Colonic mucosa (tissue), 4 donors: ENCODE measurements around the gene CFAP77. TPM values are rescaled to one million over a fixed set of nuclear protein-coding genes. Genes with fewer than 3 reads are reported as not detected.

Source experiments
- DNase-seq: peaks from one replicate; pipeline ENCODE4 v3.0.0-alpha.2; 2020
- H3K27ac ChIP-seq: fragments of 200-600 bp; one replicate; pipeline ENCODE4 v1.8.0; 2021
- H3K27me3 ChIP-seq: fragments of 200-600 bp; one replicate; pipeline ENCODE4 v1.8.0; 2021
- H3K36me3 ChIP-seq: fragments of 200-600 bp; one replicate; pipeline ENCODE4 v1.8.0; 2021
- H3K4me1 ChIP-seq: fragments of 200-600 bp; one replicate; pipeline ENCODE4 v1.8.0; 2021; ENCODE audit warnings: mild to moderate bottlenecking
- H3K4me3 ChIP-seq: fragments of 200-600 bp; one replicate; pipeline ENCODE4 v1.8.0; 2021
- H3K9ac ChIP-seq, 2 donors: one replicate each; pipeline ENCODE4 v1.7.0; 2013; ENCODE audit warnings: control low read depth in 2 of 2, low read depth in 2 of 2, low read length in 2 of 2
- H3K9me3 ChIP-seq: fragments of 200-600 bp; one replicate; pipeline ENCODE4 v1.8.0; 2021
- CTCF ChIP-seq: fragments of 200-600 bp; IDR thresholded peaks from one replicate; pipeline ENCODE4 v1.8.0; 2022; ENCODE audit warnings: antibody characterized with exemption, mild to moderate bottlenecking
- intact Hi-C: fragments of 100-400 bp; cut with DNase I; formaldehyde crosslinking; loops from one replicate; pipeline ENCODE4 v1.14.1; 2022
- total RNA-seq, 2 donors: library from RNA; stranded (reverse); fragmentation: NEBNext Ultra II Directional in 1 of 2; extraction: Animal tissue kit (Norgen Biotek cat#: 25700) in 1 of 2; gene quantifications; one replicate each; pipeline ENCODE4 v1.2.1, GENCODE V29; 2021
- donor health status: healthy.
- donor health status: DM: no; HTN: no; CAD: no.
- donor health status: DM: no; HTN: no; CAD: no.

The CFAP77 gene
- total RNA-seq, 2 donors from 2014 or later = not detected

GRCh38 chr9:132424857-132425674 lies 15.1 kb downstream of the CFAP77 start:
- no peaks in the 10 kb centered on the region for H3K27me3 ChIP-seq
- H3K9ac ChIP-seq = no peak overlapping the region
- TF ChIP-seq CTCF = no peak
- intact Hi-C loops = no loop called here
- DNase-seq = no peak
- no peak overlapping the region for H3K4me3 ChIP-seq
- no peaks in the 10 kb centered on the region for H3K9me3 ChIP-seq
- H3K36me3 ChIP-seq = no peaks in the 10 kb centered on the region
- no peak overlapping the region for H3K27ac ChIP-seq
- H3K4me1 ChIP-seq = no peaks in the 10 kb centered on the region

GRCh38 chr9:132425675-132426062 lies 15.7 kb downstream of the CFAP77 start:
- Histone ChIP-seq H3K9me3 (no peaks in the 10 kb centered on the region), H3K9ac (no peak overlapping the region), H3K4me3 (no peak overlapping the region), H3K36me3 (no peaks in the 10 kb centered on the region), H3K4me1 (no peaks in the 10 kb centered on the region), H3K27ac (no peak overlapping the region), H3K27me3 (no peaks in the 10 kb centered on the region)
- no peak for TF ChIP-seq CTCF
- intact Hi-C loops = no loop called here
- DNase-seq = no peak

- DNase-seq = no peak
- H3K4me3 ChIP-seq = no peak overlapping the region
- no peak for TF ChIP-seq CTCF
- no peak overlapping the region for H3K9ac ChIP-seq
- H3K27ac ChIP-seq = no peak overlapping the region
- no peaks in the 10 kb centered on the region for H3K4me1 ChIP-seq
- H3K9me3 ChIP-seq = no peaks in the 10 kb centered on the region
- intact Hi-C loops = no loop called here
- peaks cover 3% of the 10 kb centered on the region for H3K27me3 ChIP-seq
- H3K36me3 ChIP-seq = no peaks in the 10 kb centered on the region
Observed at GRCh38 chr9:132426639-132427414, 16.8 kb downstream of the CFAP77 start.

GRCh38 chr9:132430998-132431397 lies 21.0 kb downstream of the CFAP77 start:
- H3K4me1 ChIP-seq = no peaks in the 10 kb centered on the region
- intact Hi-C loops = no loop called here
- no peak overlapping the region for H3K9ac ChIP-seq
- no peak for DNase-seq
- no peaks in the 10 kb centered on the region for H3K9me3 ChIP-seq
- no peak overlapping the region for H3K4me3 ChIP-seq
- H3K36me3 ChIP-seq = no peaks in the 10 kb centered on the region
- H3K27me3 ChIP-seq = peaks cover 3% of the 10 kb centered on the region
- no peak overlapping the region for H3K27ac ChIP-seq
- no peak for TF ChIP-seq CTCF

- Histone ChIP-seq H3K27me3 (peaks cover 3% of the 10 kb centered on the region), H3K4me1 (no peaks in the 10 kb centered on the region), H3K9ac (no peak overlapping the region), H3K36me3 (no peaks in the 10 kb centered on the region), H3K27ac (no peak overlapping the region), H3K4me3 (no peak overlapping the region), H3K9me3 (no peaks in the 10 kb centered on the region)
- DNase-seq = no peak
- intact Hi-C loops = no loop called here
- TF ChIP-seq CTCF = no peak
Observed at GRCh38 chr9:132434881-132435280, 24.9 kb downstream of the CFAP77 start.
